OCI-LY7 (cell line): ENCODE data around the gene CABLES1. TPM values are rescaled to one million over a fixed set of nuclear protein-coding genes. Genes with fewer than 3 reads are reported as not detected.

Source experiments
- BruUV-seq: library from RNA; stranded (reverse); fragments of 400-500 nt; replicated peaks from 2 replicates; lab custom pipeline; 2021; lab: Mats Ljungman, UMichigan
- CTCF ChIA-PET: fragments of 300-600 bp; sonication (Branson Sonifier 250); formaldehyde crosslinking; loops from one replicate; lab custom pipeline; 2022; ENCODE audit warnings: antibody characterized with exemption; ENCODE audit not compliant: unreplicated experiment; lab: Charles Lee
- POLR2A ChIA-PET: fragments of 300-600 bp; sonication (Branson Sonifier 250); formaldehyde crosslinking; loops from one replicate; lab custom pipeline; 2022; ENCODE audit warnings: antibody characterized with exemption; lab: Charles Lee
- DNase-seq: peaks from one replicate; pipeline ENCODE4 v3.0.0-alpha.2; 2015; ENCODE audit warnings: low spot score
- H2AFZ ChIP-seq: fragments of 200-600 bp; sonication (generic), shearing (Covaris generic); 2 replicates; pipeline ENCODE4 v1.6.1; 2014; ENCODE audit warnings: mild to moderate bottlenecking, antibody characterized with exemption, low read length, moderate library complexity
- H3K27ac ChIP-seq: fragments of 200-600 bp; sonication (generic); 2 replicates; pipeline ENCODE4 v1.5.1; 2014; ENCODE audit warnings: mixed run types, low read depth, mild to moderate bottlenecking, moderate library complexity, low read length, inconsistent platforms; ENCODE audit not compliant: poor library complexity, severe bottlenecking
- H3K36me3 ChIP-seq: fragments of 200-600 bp; sonication (generic); 2 replicates; pipeline ENCODE4 v1.6.1; 2014; ENCODE audit warnings: mild to moderate bottlenecking, antibody characterized with exemption, low read length, moderate library complexity, mixed read lengths; ENCODE audit not compliant: insufficient read depth
- H3K4me1 ChIP-seq: fragments of 200-600 bp; sonication (generic); 2 replicates; pipeline ENCODE4 v1.5.1; 2014; ENCODE audit warnings: mild to moderate bottlenecking, low read length; ENCODE audit not compliant: insufficient read depth, poor library complexity, severe bottlenecking
- H3K4me2 ChIP-seq: fragments of 200-600 bp; sonication (generic); 2 replicates; pipeline ENCODE4 v1.6.1; 2014; ENCODE audit warnings: mild to moderate bottlenecking, low read length
- H3K4me3 ChIP-seq: fragments of 200-600 bp; sonication (generic); 2 replicates; pipeline ENCODE4 v1.5.1; 2014; ENCODE audit warnings: mild to moderate bottlenecking, low read depth, low read length; ENCODE audit not compliant: poor library complexity, severe bottlenecking
- H3K79me2 ChIP-seq: fragments of 200-600 bp; sonication (generic); 2 replicates; pipeline ENCODE4 v1.6.1; 2016; ENCODE audit warnings: low read depth, mild to moderate bottlenecking, low read length, moderate library complexity, mixed read lengths; ENCODE audit not compliant: insufficient read depth
- H3K9me2 ChIP-seq: fragments of 200-600 bp; sonication (generic); 2 replicates; pipeline ENCODE4 v1.6.1; 2016; ENCODE audit warnings: mild to moderate bottlenecking, low read length, mixed read lengths; ENCODE audit not compliant: insufficient read depth
- H3K9me3 ChIP-seq: fragments of 200-600 bp; sonication (generic); 2 replicates; pipeline ENCODE4 v1.6.1; 2014; ENCODE audit warnings: mild to moderate bottlenecking, mixed run types, low read length, mixed read lengths
- H4K20me1 ChIP-seq: fragments of 200-600 bp; sonication (generic); 2 replicates; pipeline ENCODE4 v1.6.1; 2014; ENCODE audit warnings: mild to moderate bottlenecking, antibody characterized with exemption, low read length, moderate library complexity, mixed read lengths; ENCODE audit not compliant: insufficient read depth
- CTCF ChIP-seq: fragments of 200-600 bp; sonication (generic); conservative IDR thresholded peaks from 2 replicates; pipeline ENCODE4 v1.5.1; 2014; ENCODE audit warnings: mild to moderate bottlenecking, antibody characterized with exemption, low read length, moderate library complexity, mixed read lengths
- EZH2phosphoT487 ChIP-seq: fragments of 200-600 bp; sonication (generic); IDR thresholded peaks from 2 replicates; pipeline ENCODE4 v1.6.1; 2018; ENCODE audit warnings: low read depth, borderline replicate concordance, mild to moderate bottlenecking, mixed run types, antibody characterized with exemption, low read length, moderate library complexity, mixed read lengths
- intact Hi-C: fragments of 100-400 bp; cut with micrococcal nuclease; formaldehyde crosslinking; loops from one replicate; pipeline ENCODE4 v1.10.0; 2022; ENCODE audit not compliant: unreplicated experiment
- total RNA-seq, 2 experiments: library from RNA; depleted of rRNA in 1 of 2; stranded (reverse); fragments of >200 nt in 1 of 2; shearing (Covaris generic) in 1 of 2; gene quantifications; 2 replicates each; pipeline ENCODE4 v1.2.3, GENCODE V29; 2014 to 2022

The CABLES1 gene
- total RNA-seq, 2 experiments from 2014 or later: 20.6 to 28.7 TPM

- Histone ChIP-seq H3K4me1 (peaks cover 19% of the 10 kb centered on the region), H3K9me3 (no peaks in the 10 kb centered on the region), H3K4me2 (no peak overlapping the region), H3K36me3 (peaks cover 74% of the 10 kb centered on the region), H4K20me1 (no peaks in the 10 kb centered on the region), H3K9me2 (no peaks in the 10 kb centered on the region), H3K4me3 (no peak overlapping the region), H2AFZ (no peak overlapping the region), H3K27ac (no peak overlapping the region), H3K79me2 (no peaks in the 10 kb centered on the region)
- TF ChIP-seq CTCF (no peak), EZH2phosphoT487 (no peak)
- intact Hi-C loops: no loop called here
- BruUV-seq: no TSS peak
- no peak for DNase-seq
- ChIA-PET POLR2A (interaction anchor here (1.0 kb wide), 1 partner anchor 29 kb away, joined by 4 read pairs; no protein-coding TSS in a partner anchor), CTCF (no interaction called here)
Observed at GRCh38 chr18:23194155-23194996, 59.1 kb downstream of the CABLES1 start.

GRCh38 chr18:23194997-23195957 lies 60.0 kb downstream of the CABLES1 start:
- no TSS peak for BruUV-seq
- intact Hi-C loops: no loop called here
- CTCF ChIA-PET: no interaction called here
- Histone ChIP-seq H4K20me1 (no peaks in the 10 kb centered on the region), H2AFZ (no peak overlapping the region), H3K4me1 (peaks cover 19% of the 10 kb centered on the region), H3K79me2 (no peaks in the 10 kb centered on the region), H3K9me3 (no peaks in the 10 kb centered on the region), H3K27ac (no peak overlapping the region), H3K4me2 (no peak overlapping the region), H3K4me3 (no peak overlapping the region), H3K9me2 (no peaks in the 10 kb centered on the region), H3K36me3 (peaks cover 70% of the 10 kb centered on the region)
- no peak for DNase-seq
- POLR2A ChIA-PET: interaction anchor here (0.6 to 1.1 kb wide), 4 partner anchors 8 to 83 kb away, joined by 3 to 4 read pairs (median 3); no protein-coding TSS in a partner anchor
- no peak for TF ChIP-seq CTCF
- no peak for TF ChIP-seq EZH2phosphoT487
